ENCODE results near the gene ZMIZ1. TPM values are rescaled to one million over a fixed set of nuclear protein-coding genes. Genes with fewer than 3 reads are reported as not detected.

The ZMIZ1 gene
- total RNA-seq, 1 donor from 2014 or later, result 67.6 TPM

DNA sequence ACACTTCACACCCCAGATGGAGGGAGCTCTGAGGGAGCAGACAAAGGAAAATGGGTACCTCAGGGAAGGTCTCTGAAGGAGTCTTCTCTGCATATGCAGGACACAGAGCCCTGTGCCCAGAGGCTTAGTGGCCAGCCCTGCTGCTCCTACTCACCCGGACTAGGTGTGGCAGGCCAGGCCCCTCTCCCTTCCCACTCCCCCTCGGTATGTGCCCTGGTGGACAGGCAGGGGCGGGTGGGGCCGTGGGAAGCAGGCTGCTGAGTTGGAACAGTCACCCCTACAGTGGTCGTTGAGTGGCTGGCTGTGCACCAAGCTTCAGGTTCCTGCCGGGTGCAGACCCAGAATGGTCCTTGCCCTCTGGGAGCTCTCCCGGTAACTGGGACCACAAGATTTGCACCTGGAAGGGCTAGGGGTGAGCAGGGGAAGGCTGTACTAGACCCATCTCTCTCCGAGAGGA lies 68.6 kb downstream of the ZMIZ1 start:
- Mint-ChIP-seq H3K36me3 (ENCODE audit: low read depth) (peaks cover 2% of the 10 kb centered on the region), H3K4me1 (ENCODE audit: low read depth) (peaks cover 37% of the 10 kb centered on the region), H3K9me3 (no peaks in the 10 kb centered on the region), H3K4me3 (no peak overlapping the region), H3K27me3 (ENCODE audit: insufficient read depth) (no peaks in the 10 kb centered on the region), H3K27ac (peak overlapping the region; percentile 76)
- intact Hi-C loops (cut with micrococcal nuclease), result loop anchor here (2.0 to 5.0 kb wide), 2 partner anchors 70 to 835 kb away; partner anchors contain the start of gene ZMIZ1
- no peak for DNase-seq (ENCODE audit: low spot score)

- Mint-ChIP-seq H3K27me3 (ENCODE audit: insufficient read depth) (no peaks in the 10 kb centered on the region), H3K36me3 (ENCODE audit: low read depth) (peaks cover 2% of the 10 kb centered on the region), H3K9me3 (no peaks in the 10 kb centered on the region), H3K4me1 (ENCODE audit: low read depth) (peaks cover 37% of the 10 kb centered on the region), H3K27ac (peak overlapping the region; percentile 44), H3K4me3 (peak overlapping the region; percentile 19)
- intact Hi-C loops (cut with micrococcal nuclease), result loop anchor here (2.0 to 5.0 kb wide), 2 partner anchors 71 to 835 kb away; partner anchors contain the start of gene ZMIZ1
- DNase-seq (ENCODE audit: low spot score), result peak; percentile 22
Measured at GRCh38 chr10:79137826-79138225, 69.1 kb downstream of the ZMIZ1 start.

- Mint-ChIP-seq H3K9me3 (no peaks in the 10 kb centered on the region), H3K27ac (no peak overlapping the region), H3K36me3 (ENCODE audit: low read depth) (peaks cover 2% of the 10 kb centered on the region), H3K4me3 (no peak overlapping the region), H3K4me1 (ENCODE audit: low read depth) (peaks cover 37% of the 10 kb centered on the region), H3K27me3 (ENCODE audit: insufficient read depth) (peaks cover 2% of the 10 kb centered on the region)
- intact Hi-C loops (cut with micrococcal nuclease), result loop anchor here (5.0 kb wide), 1 partner anchor 71 kb away; the partner anchor contains the start of gene ZMIZ1
- no peak for DNase-seq (ENCODE audit: low spot score)
Measured at GRCh38 chr10:79138449-79139123, 69.8 kb downstream of the ZMIZ1 start.

- peaks cover 2% of the 10 kb centered on the region for H3K27me3 Mint-ChIP-seq (ENCODE audit: insufficient read depth)
- no peak overlapping the region for H3K27ac Mint-ChIP-seq
- H3K4me1 Mint-ChIP-seq (ENCODE audit: low read depth), result peaks cover 39% of the 10 kb centered on the region
- DNase-seq (ENCODE audit: low spot score), result no peak
- H3K4me3 Mint-ChIP-seq, result no peak overlapping the region
- no peaks in the 10 kb centered on the region for H3K9me3 Mint-ChIP-seq
- intact Hi-C loops (cut with micrococcal nuclease), result loop anchor here (5.0 kb wide), 1 partner anchor 72 kb away; the partner anchor contains the start of gene ZMIZ1
- H3K36me3 Mint-ChIP-seq (ENCODE audit: low read depth), result peaks cover 2% of the 10 kb centered on the region
Measured at GRCh38 chr10:79139124-79139835, 70.5 kb downstream of the ZMIZ1 start.

GRCh38 chr10:79140085-79140793 lies 71.5 kb downstream of the ZMIZ1 start:
- DNase-seq (ENCODE audit: low spot score), result no peak
- Mint-ChIP-seq H3K36me3 (ENCODE audit: low read depth) (peaks cover 2% of the 10 kb centered on the region), H3K9me3 (no peaks in the 10 kb centered on the region), H3K27ac (no peak overlapping the region), H3K27me3 (ENCODE audit: insufficient read depth) (peaks cover 2% of the 10 kb centered on the region), H3K4me1 (ENCODE audit: low read depth) (peaks cover 48% of the 10 kb centered on the region), H3K4me3 (no peak overlapping the region)
- intact Hi-C loops (cut with micrococcal nuclease), result no loop called here

- Mint-ChIP-seq H3K4me1 (ENCODE audit: low read depth) (peaks cover 50% of the 10 kb centered on the region), H3K27ac (no peak overlapping the region), H3K9me3 (no peaks in the 10 kb centered on the region), H3K27me3 (ENCODE audit: insufficient read depth) (peaks cover 2% of the 10 kb centered on the region), H3K4me3 (no peak overlapping the region), H3K36me3 (ENCODE audit: low read depth) (peaks cover 2% of the 10 kb centered on the region)
- DNase-seq (ENCODE audit: low spot score), result no peak
- intact Hi-C loops (cut with micrococcal nuclease), result no loop called here
Measured at GRCh38 chr10:79140855-79141254, 72.1 kb downstream of the ZMIZ1 start.

DNA sequence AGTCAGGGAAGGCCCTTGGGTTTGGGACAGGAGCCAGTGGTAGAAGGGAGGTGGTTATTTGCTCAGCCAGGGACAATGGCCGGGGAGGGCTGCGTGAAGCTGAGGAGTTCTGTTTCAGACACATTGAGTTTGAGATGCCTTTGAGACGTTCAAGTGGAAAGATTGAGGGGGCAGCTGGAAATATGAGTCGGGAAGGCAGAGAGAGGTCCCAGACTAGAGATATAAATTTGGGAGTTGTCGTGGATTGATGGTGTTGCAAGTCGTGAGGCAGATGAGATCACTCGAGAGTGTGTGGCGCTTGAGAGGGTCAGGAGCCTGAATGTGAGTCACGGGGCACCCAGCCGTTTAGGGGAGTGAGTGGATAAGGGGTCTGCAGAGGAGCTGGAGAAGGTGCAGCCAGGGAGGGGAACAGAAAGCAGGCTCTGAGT lies 73.3 kb downstream of the ZMIZ1 start:
- intact Hi-C loops (cut with micrococcal nuclease), result no loop called here
- H3K4me1 Mint-ChIP-seq (ENCODE audit: low read depth), result peaks cover 47% of the 10 kb centered on the region
- no peaks in the 10 kb centered on the region for H3K36me3 Mint-ChIP-seq (ENCODE audit: low read depth)
- no peak for DNase-seq (ENCODE audit: low spot score)
- H3K4me3 Mint-ChIP-seq, result no peak overlapping the region
- H3K27ac Mint-ChIP-seq, result no peak overlapping the region
- peaks cover 2% of the 10 kb centered on the region for H3K27me3 Mint-ChIP-seq (ENCODE audit: insufficient read depth)
- no peaks in the 10 kb centered on the region for H3K9me3 Mint-ChIP-seq

- H3K27ac Mint-ChIP-seq, result no peak overlapping the region
- no peak overlapping the region for H3K4me3 Mint-ChIP-seq
- H3K9me3 Mint-ChIP-seq, result no peaks in the 10 kb centered on the region
- DNase-seq (ENCODE audit: low spot score), result no peak
- intact Hi-C loops (cut with micrococcal nuclease), result no loop called here
- no peaks in the 10 kb centered on the region for H3K36me3 Mint-ChIP-seq (ENCODE audit: low read depth)
- H3K27me3 Mint-ChIP-seq (ENCODE audit: insufficient read depth), result peaks cover 2% of the 10 kb centered on the region
- H3K4me1 Mint-ChIP-seq (ENCODE audit: low read depth), result peaks cover 47% of the 10 kb centered on the region
Measured at GRCh38 chr10:79142522-79143309, 74.0 kb downstream of the ZMIZ1 start.

- no peaks in the 10 kb centered on the region for H3K9me3 Mint-ChIP-seq
- no peak overlapping the region for H3K4me3 Mint-ChIP-seq
- H3K36me3 Mint-ChIP-seq (ENCODE audit: low read depth), result no peaks in the 10 kb centered on the region
- no peak for DNase-seq (ENCODE audit: low spot score)
- H3K4me1 Mint-ChIP-seq (ENCODE audit: low read depth), result peaks cover 43% of the 10 kb centered on the region
- H3K27ac Mint-ChIP-seq, result no peak overlapping the region
- intact Hi-C loops (cut with micrococcal nuclease), result no loop called here
- peaks cover 2% of the 10 kb centered on the region for H3K27me3 Mint-ChIP-seq (ENCODE audit: insufficient read depth)
Measured at GRCh38 chr10:79143879-79144278, 75.1 kb downstream of the ZMIZ1 start.

DNA sequence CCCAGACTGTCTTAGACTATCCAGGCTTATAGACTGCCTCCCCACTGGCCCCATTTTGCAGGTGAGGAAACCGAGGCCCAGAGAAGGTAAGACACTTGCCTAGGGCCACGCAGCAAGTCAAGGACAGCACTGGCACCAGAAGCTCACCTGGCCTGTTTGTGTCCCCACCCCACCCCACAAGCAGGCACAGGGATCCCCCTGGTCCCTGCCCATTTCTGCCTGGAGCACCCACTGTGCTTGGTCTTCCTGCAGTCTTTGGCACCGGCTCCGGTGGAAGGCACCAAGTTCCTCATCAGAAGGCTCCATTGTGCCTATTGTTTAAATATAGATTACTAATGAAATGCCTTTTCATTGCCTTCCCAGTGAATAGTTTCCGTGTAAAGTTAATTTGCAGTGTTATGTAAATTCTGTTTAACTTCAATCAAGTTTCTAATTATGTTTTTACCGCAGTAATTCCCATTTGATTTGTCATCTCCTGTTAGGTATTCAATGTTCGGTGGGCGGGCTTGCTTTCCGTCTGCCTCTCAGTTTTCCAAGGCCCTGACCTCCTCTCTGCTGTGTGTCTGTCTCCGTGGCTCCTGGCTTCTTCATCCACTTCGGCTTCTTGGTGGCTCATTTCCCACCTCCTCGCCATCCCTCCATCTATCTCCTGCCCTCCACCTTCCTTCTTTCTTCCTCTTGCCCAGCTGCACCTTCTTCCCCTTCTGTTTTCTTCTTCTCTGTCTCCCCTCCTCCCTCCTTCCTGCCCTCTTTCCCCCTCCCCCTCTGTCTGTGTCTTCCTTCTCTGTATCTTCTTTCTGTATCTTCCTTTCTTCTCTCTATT lies 75.8 kb downstream of the ZMIZ1 start:
- Mint-ChIP-seq H3K27me3 (ENCODE audit: insufficient read depth) (peaks cover 2% of the 10 kb centered on the region), H3K4me3 (no peak overlapping the region), H3K27ac (peak overlapping the region; percentile 14), H3K36me3 (ENCODE audit: low read depth) (no peaks in the 10 kb centered on the region), H3K9me3 (no peaks in the 10 kb centered on the region), H3K4me1 (ENCODE audit: low read depth) (peaks cover 47% of the 10 kb centered on the region)
- intact Hi-C loops (cut with micrococcal nuclease), result no loop called here
- DNase-seq (ENCODE audit: low spot score), result no peak

DNA sequence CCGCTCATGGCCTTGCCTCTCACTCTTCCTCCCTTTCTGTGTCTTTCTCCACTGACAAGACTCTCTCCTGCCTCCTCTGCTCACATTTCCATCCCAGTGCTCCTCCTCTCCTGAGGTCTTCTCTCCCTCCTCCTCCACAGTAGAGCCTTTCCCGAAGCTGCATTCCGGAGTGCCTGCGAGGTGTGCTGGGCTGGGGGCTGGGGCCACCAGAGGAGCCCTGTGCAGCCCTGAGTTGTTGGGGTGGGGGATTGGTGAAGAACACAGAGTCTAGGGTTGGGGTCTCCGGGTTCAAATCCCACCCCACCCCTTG lies 76.4 kb downstream of the ZMIZ1 start:
- no peak for DNase-seq (ENCODE audit: low spot score)
- peaks cover 51% of the 10 kb centered on the region for H3K4me1 Mint-ChIP-seq (ENCODE audit: low read depth)
- peaks cover 1% of the 10 kb centered on the region for H3K36me3 Mint-ChIP-seq (ENCODE audit: low read depth)
- peaks cover 2% of the 10 kb centered on the region for H3K27me3 Mint-ChIP-seq (ENCODE audit: insufficient read depth)
- no peak overlapping the region for H3K4me3 Mint-ChIP-seq
- intact Hi-C loops (cut with micrococcal nuclease), result no loop called here
- no peaks in the 10 kb centered on the region for H3K9me3 Mint-ChIP-seq
- H3K27ac Mint-ChIP-seq, result peak overlapping the region; percentile 14
